Fibroblast of gingiva (primary cell): ENCODE results near the gene FAAH.

ENCODE experiments used
- DNase-seq: peaks from one replicate; pipeline ENCODE4 v3.0.0-alpha.2; 2011; ENCODE audit warnings: low read depth

The FAAH gene

GRCh38 chr1:46451948-46452930 lies 58.1 kb downstream of the FAAH start:
- DNase-seq = no peak

DNA sequence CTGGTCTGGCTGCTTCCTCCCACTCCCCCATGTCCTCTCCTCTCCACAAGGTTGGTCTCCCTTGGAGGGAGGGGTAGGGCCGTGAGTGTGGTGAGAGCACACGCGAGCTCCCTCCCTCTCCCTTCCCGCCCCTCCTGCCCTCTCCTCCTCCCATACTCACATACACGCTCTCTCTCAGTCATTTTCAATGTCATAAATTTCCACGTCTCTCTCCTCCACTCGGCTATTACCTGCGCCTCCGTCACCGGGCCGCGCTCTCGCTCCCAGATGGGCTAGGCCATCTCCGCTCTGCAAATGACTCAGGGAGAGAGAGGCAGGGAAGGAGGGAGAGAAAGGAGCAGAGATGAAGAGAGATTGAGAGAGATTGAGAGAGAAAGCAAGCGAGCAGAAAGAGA lies 58.8 kb downstream of the FAAH start:
- DNase-seq = no peak

DNA sequence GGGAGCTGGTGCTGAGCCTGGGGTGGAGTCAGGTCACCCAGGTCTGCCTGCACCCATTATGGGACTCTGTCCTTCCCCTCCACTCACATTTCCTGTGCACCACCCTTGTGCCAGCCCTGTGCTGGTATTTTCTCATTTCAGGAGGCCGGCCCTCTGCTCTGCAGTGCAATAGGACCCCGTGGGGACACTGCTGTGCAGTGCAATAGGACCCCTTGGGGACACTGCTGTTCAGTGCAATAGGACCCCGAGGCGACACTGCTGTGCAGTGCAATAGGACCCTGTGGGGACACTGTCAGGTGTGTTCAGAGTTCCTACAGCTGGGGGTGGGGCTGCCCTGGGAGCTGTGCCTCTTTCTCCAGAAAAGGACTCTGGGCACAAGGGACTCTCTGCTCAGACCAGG lies 59.3 kb downstream of the FAAH start:
- no peak for DNase-seq

DNA sequence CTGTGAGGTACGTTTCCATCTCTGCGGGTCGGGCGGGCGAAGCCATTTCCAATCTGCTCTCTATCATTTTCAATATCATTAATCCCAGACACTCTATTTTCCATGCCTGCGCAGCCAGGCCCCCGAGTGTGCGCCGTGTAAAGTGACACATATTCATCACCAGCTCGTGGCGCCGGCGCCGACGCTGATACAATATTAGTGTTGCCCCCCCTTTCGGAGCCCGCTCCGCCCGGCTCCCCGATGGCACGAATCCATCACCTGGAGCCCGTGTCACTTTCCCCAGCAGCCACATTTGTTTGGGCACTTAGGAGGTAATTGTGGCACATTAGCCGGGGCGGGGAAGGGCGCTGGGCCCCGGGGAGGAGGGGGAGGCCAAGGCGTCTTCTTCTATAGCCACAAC lies 61.8 kb downstream of the FAAH start:
- no peak for DNase-seq

DNA sequence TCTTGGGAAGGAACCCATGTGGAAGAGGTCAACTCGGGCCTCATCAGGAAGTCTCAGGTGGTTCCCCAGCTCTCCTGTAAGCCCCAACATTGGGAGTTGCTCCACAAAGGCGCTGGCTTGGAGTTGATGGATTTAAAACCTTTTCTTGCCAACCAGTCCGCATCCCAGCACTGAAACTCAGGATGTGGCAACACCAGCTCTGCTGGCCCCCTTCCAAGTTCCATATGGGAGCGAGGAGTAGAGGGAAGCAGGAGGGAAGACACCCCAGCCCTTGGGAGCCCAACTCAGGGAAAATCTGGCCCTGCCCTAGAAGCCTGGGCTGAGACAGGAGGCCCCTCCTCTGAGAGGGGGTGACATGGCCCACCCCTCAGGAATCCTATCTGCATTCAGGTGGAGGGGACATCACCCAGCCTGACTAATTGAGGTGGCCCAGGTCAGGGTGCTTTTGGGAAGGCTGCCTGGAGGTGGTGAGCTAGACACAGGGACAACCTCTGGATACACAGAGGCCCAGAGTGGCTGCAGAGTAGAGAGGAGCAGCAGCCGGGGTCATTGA lies 62.4 kb downstream of the FAAH start:
- DNase-seq = no peak

DNA sequence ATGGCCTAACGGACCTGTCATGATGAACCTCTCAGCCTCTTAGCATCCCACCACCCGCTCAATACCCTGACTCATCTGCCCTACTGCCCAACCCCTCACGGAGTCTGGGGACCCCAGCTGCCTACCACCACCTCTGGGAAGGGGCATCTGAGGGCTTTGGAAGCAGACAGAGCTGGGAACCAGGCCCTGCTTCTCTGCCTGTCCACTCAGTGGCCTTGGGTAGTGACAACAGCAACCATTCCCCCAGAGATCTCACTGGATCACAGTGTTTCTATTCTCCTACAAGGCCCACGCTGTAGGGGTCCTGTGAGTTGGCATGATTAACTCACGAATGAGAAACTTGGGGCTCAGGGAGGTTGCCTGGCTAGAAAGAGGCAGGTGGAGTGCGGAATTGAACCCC lies 63.1 kb downstream of the FAAH start:
- DNase-seq = no peak

GRCh38 chr1:46458190-46458589 lies 64.1 kb downstream of the FAAH start:
- DNase-seq = no peak

- no peak for DNase-seq
Observed at GRCh38 chr1:46458846-46459245, 64.7 kb downstream of the FAAH start.

- DNase-seq = no peak
Observed at GRCh38 chr1:46459315-46459714, 65.2 kb downstream of the FAAH start.

GRCh38 chr1:46461017-46461808 lies 67.1 kb downstream of the FAAH start:
- DNase-seq = no peak

GRCh38 chr1:46461809-46462448 lies 67.8 kb downstream of the FAAH start:
- no peak for DNase-seq
